Measurements from ENCODE around the gene MYL2. TPM values are rescaled to one million over a fixed set of nuclear protein-coding genes. Genes with fewer than 3 reads are reported as not detected.

The MYL2 gene
- total RNA-seq, 1 experiment from 2014 or later: not detected

- Mint-ChIP-seq H3K4me1 (peaks cover 2% of the 10 kb centered on the region), H3K27ac (no peak overlapping the region), H3K9me3 (peaks cover 3% of the 10 kb centered on the region), H3K27me3 (ENCODE audit: low read depth) (peaks cover 3% of the 10 kb centered on the region), H3K4me3 (no peak overlapping the region), H3K36me3 (no peaks in the 10 kb centered on the region)
- CTCF ChIA-PET: no interaction called here
- TF ChIP-seq ATF3 (CRISPR knock-in tag; conservative IDR thresholded peaks at IDR 0.05) (no peak), ZNF121 (CRISPR knock-in tag; IDR thresholded peaks at IDR 0.05) (no peak), SMAD3 (CRISPR knock-in tag; IDR thresholded peaks at IDR 0.05; ENCODE audit: borderline replicate concordance) (no peak), TP53 (CRISPR knock-in tag; IDR thresholded peaks at IDR 0.05) (no peak), PRDM15 (CRISPR knock-in tag; IDR thresholded peaks at IDR 0.05) (no peak), USF2 (CRISPR knock-in tag; IDR thresholded peaks at IDR 0.05) (no peak), ATF1 (CRISPR knock-in tag; IDR thresholded peaks at IDR 0.05) (no peak)
- no peak for ATAC-seq
- DNase-seq (ENCODE audit: low spot score): no peak
- POLR2A ChIA-PET: no interaction called here
These were observed 31.0 kb downstream of the MYL2 start for GRCh38 chr12:110889361-110889760.

GRCh38 chr12:110888256-110888991 is 32.0 kb downstream of the MYL2 start:
- no peaks in the 10 kb centered on the region for H3K36me3 Mint-ChIP-seq
- POLR2A ChIA-PET: no interaction called here
- DNase-seq (ENCODE audit: low spot score) (no peak), ATAC-seq (no peak)
- H3K9me3 Mint-ChIP-seq: no peaks in the 10 kb centered on the region
- H3K27me3 Mint-ChIP-seq (ENCODE audit: low read depth): peaks cover 3% of the 10 kb centered on the region
- TF ChIP-seq TCF7 (CRISPR knock-in tag; IDR thresholded peaks at IDR 0.05; ENCODE audit: low read depth) (no peak), GABPB1 (CRISPR knock-in tag; IDR thresholded peaks at IDR 0.05) (no peak), ZNF425 (CRISPR knock-in tag; conservative IDR thresholded peaks at IDR 0.05) (no peak), E2F5 (CRISPR knock-in tag; IDR thresholded peaks at IDR 0.05) (no peak), NFE2L1 (CRISPR knock-in tag; IDR thresholded peaks at IDR 0.05) (no peak)
- no peak overlapping the region for H3K27ac Mint-ChIP-seq
- H3K4me3 Mint-ChIP-seq: no peak overlapping the region
- CTCF ChIA-PET: interaction anchor here (0.6 to 1.6 kb wide), 34 partner anchors 9 to 550 kb away, joined by 3 to 18 read pairs (median 4); partner anchors contain the start of genes ARPC3, CCDC63, PPP1CC and TCTN1
- peaks cover 2% of the 10 kb centered on the region for H3K4me1 Mint-ChIP-seq

GRCh38 chr12:110885152-110885840 is 35.1 kb downstream of the MYL2 start:
- ChIA-PET CTCF (interaction anchor here (0.6 to 1.5 kb wide), 4 partner anchors 9 to 89 kb away, joined by 3 to 5 read pairs (median 4); partner anchors contain the start of gene CCDC63), POLR2A (no interaction called here)
- Mint-ChIP-seq H3K4me1 (peaks cover 2% of the 10 kb centered on the region), H3K9me3 (peaks cover 6% of the 10 kb centered on the region), H3K27ac (no peak overlapping the region), H3K36me3 (no peaks in the 10 kb centered on the region), H3K27me3 (ENCODE audit: low read depth) (peaks cover 3% of the 10 kb centered on the region), H3K4me3 (no peak overlapping the region)
- DNase-seq (ENCODE audit: low spot score) (no peak), ATAC-seq (no peak)
- no peak for TF ChIP-seq ZNF263 (CRISPR knock-in tag; IDR thresholded peaks at IDR 0.05; ENCODE audit: low read depth)
- no peak for TF ChIP-seq AFF4 (CRISPR knock-in tag; IDR thresholded peaks at IDR 0.05; ENCODE audit: borderline replicate concordance)
- TF ChIP-seq CBFB (CRISPR knock-in tag; IDR thresholded peaks at IDR 0.05; ENCODE audit: low read depth): no peak
- no peak for TF ChIP-seq TP53 (CRISPR knock-in tag; IDR thresholded peaks at IDR 0.05)
- no peak for TF ChIP-seq MLX (CRISPR knock-in tag; IDR thresholded peaks at IDR 0.05)

All from WTC11 (cell line).